Suppressor macrophage treated with lipopolysaccharide for 4 hours (primary cell): ENCODE results near the gene OR2S2.
A peak's percentile ranks its signal among the peaks of the same experiment; 100 is the strongest.

Source experiments
- DNase-seq: peaks from one replicate; pipeline ENCODE4 v3.0.0-alpha.2; 2020

The OR2S2 gene

DNA sequence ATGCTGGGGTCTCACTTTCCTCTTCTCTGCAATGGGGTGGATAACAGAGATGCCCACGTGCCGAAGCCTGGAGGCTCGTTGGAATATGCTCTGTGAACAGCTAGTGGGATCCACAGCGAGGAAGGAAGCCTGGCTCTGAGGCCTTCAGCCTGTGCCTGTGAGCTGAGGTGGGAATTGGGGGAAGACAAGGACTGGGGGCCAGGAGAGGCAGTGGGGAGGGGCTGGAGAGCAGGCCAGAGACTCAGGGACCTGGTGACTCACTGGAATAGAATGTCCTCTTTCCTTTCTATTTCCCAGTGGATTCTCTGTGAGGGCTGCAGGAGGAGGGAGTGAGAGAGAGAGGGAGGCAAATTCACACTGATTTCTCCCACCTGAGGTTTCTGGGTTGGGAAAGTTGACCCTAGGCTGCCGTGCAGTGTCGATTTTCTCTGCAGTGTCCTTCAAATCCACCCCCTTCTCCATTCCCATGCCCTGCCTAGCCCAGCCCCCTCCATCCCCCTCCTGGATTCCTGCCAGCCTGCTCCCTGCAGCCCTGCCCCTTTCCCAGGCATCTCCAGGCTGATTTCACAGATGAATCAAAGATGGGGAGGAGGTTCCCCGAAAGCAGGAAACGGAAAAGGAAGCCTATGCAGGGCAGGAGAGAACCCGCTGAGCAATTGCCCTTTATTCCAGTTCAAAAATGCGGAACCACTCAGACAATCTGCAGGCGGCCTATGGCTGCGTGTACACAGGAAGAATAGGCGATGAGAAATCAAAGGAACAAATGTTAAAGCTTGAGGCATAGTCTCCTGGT, 50.0 kb downstream of the OR2S2 start:
- DNase-seq, result peak; percentile 71
